Measurements from ENCODE around the gene PCK2.
"Not testable (repeated sequence)": the region's sequence is repeated elsewhere in the genome, so short reads cannot be mapped to it uniquely, and the experiment has no call there.

Gene PCK2

GRCh38 chr14:24098229-24098926 is 4.3 kb downstream of the PCK2 start:
- DNase-seq = no peak

- no peak for DNase-seq
Observed at GRCh38 chr14:24098927-24099813, 5.1 kb downstream of the PCK2 start.

DNA sequence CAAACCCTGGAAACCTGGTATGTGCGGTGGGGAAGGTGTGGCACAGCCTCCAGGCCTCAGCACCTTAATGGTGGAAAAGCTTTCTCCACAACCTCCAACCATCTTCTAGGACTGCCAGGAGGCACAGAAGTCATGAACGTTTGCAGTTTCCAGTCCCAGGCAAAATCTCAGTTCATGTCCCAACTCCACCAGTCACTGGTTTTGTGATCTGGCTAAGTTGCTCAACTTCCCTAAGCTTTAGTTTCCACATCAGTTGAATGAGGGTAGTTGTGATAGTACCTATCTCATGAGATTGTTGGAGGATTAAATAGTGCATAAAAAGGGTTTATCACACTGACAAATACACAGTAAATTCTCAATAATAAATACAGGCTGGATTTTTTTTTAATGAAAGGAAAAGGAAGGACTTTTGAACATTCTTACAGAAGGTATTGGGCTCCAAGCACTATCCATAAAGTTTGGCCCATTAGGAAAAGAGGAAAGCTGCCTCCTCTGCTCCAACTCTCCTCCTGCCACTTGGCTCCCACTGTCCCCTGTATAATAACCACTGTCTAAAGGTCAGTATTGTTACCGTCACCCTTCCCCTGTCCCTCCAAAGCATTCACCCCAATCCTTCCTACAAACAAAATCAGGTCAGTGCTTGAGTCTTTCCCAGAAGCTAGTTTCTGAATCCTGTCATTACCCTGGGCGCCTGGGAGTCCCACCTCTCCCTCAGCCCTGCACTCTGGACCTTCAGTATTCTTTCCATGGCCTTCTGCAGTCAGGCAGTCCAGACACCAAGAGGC is 6.3 kb downstream of the PCK2 start:
- DNase-seq = no peak

DNA sequence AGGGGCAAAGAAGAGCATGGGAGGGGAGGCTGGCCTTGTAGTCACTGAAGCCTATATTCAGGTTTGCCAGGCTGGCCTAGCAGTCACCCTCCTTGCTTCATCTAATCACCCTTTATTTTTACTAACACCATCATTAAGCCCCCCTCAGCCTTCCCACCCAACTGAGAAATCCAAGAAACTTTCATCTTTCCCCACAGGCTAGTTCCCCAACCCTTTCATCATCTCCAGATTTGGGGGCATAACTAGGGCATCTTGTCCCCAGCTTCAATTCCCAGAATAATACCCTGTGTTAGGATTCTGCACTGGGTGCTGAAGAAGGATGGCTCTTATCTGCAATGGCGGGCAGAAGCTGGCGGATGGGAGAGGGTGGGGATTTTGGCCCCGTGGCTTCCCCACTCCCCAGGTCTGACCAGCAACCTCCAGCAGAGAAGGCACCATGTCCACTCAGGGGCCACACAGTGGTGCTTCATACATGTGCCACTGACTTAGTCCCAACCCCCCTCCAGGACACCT is 6.9 kb downstream of the PCK2 start:
- no peak for DNase-seq

- no peak for DNase-seq
Observed at GRCh38 chr14:24102357-24103048, 8.4 kb downstream of the PCK2 start.

GRCh38 chr14:24103451-24103850 is 9.3 kb downstream of the PCK2 start:
- DNase-seq = no peak

DNA sequence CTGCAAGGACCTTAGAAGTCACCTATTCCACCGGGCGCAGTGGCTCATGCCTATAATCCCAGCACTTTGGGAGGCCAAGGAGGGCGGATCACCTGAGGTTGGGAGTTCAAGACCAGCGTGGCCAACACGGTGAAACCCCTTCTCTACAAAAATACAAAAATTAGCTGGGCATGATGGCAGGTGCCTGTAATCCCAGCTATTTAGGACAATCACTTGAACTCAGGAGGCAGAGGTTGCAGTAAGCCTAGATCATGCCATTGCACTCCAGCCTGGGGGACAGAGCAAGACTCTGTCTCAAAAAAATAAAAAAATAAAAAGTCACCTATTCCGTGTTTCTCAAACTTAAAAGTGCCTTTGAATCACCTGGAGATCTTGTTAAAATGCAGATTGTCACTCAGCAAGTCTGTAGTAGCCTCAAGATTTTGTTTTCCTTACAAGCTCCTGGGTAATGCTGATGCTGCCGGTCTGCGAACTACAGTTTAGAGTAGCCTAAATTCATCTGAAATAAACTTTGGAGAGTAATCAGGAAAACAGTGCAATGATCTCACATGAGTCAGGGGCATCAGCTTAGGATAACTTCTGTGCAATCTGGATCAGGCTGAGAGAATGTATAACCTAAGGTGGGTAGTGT is 11.6 kb downstream of the PCK2 start:
- not testable (repeated sequence) for DNase-seq

GRCh38 chr14:24106672-24107271 is 12.7 kb downstream of the PCK2 start:
- DNase-seq = no peak

- no peak for DNase-seq
Observed at GRCh38 chr14:24108336-24108874, 14.3 kb downstream of the PCK2 start.

DNA sequence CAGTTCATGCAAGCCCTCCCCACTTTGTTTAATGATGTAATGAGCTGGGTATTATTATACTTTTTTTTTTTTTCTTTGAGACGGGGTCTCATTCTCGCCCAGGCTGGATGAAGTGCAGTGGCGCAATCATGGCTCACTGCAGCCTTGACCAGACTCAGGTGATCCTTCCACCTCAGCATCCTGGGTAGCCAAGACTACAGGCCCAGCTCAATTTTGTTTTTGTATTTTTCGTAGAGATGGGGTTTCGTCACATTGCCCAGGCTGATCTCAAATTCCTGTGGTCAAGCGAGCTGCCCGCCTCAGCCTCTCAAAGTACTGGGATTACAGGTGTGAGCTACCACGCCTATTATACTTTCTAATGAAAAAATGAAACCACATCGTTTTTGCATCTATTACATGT is 15.9 kb downstream of the PCK2 start:
- no peak for DNase-seq

- no peak for DNase-seq
Observed at GRCh38 chr14:24110523-24110922, 16.4 kb downstream of the PCK2 start.

GRCh38 chr14:24113379-24113800 is 19.3 kb downstream of the PCK2 start:
- peak; percentile 63 for DNase-seq

GRCh38 chr14:24113801-24114531 is 19.9 kb downstream of the PCK2 start:
- peak; percentile 86 for DNase-seq

DNA sequence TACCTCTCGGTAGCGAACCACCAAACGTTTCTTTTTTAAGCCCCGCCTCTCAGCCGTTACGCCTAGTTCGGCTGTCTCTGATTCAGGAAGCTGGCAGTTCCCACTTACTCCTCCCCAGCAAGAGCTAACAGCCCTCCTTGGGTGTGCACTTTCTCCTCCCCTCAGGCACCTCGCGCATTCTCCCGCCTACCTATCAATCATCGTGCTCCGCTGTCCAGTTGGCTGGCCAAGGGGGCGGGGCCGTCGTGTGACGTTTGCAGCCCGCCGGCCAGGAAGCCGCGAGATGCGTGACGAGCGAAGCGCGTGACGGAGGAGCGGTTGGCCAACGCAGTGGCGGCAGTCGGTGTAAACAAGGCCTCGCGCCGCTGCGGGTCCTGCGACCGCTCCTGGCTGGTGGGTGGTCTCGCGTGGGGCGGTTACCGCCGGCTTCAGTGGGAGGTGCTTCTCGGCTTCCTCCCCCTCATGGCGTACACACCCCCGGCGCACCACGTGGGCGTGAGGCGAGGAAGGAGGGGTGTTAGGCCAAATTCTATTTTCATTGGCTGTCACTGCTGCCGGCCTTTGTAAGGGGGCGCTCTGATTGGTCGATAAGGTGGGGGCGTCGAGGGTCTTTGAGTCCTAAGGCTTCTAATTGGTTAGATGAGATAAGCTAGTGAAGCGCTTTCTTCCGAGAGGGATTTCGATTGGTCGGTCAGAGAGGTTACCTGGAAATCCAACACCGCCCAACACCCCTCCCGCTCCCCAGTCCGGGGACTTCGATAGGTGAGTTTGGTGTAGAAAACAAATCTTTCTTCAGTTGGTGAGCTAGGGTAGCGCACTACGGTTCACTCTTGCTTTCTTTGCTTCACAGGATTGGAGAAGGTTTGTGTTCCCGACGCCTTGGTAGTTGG is 20.7 kb downstream of the PCK2 start, which contains the start of the genes DCAF11 and NRL:
TSS of gene DCAF11 (plus strand) at position 246 of the 890 bp plus-strand sequence. CDS start 818 bp downstream, outside the sequence.
TSS of gene NRL (minus strand) at position 418 of the 890 bp plus-strand sequence. CDS start 32,101 bp downstream, outside the sequence.
- DNase-seq = peak; percentile 100

DNA sequence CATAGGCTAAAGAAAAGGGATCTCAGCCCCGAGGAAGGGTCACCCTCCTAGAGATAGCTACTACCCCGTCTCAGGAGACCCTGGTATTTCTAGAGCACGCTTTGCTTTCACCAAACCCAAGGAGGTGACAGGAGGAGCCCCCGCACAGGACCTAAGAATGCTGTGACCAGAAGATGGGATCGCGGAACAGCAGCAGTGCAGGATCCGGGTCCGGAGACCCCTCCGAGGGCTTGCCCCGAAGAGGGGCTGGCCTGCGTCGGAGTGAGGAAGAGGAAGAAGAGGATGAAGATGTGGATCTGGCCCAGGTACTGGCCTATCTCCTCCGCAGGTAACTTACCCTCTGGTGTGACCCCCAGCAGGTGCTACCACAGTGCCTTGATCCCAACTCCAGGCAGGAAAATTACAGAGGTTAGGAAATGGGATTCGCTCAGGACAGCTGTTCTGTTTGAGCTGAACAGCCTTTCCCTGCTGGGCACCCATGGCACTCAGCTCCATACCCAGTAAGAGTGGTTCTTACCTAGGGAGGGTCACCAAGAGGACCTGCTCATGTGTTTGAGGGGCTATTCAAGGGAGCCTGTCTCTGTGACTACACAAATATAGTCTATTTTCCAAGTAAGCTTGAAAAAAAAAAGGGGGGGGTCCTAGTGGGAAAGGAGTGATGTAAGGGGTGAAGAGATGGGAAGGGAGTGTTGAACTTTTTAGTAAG is 21.5 kb downstream of the PCK2 start:
- DNase-seq = no peak

GRCh38 chr14:24116128-24116814 is 22.2 kb downstream of the PCK2 start:
- no peak for DNase-seq

- no peak for DNase-seq
Observed at GRCh38 chr14:24117179-24117578, 23.1 kb downstream of the PCK2 start.

GRCh38 chr14:24119691-24120090 is 25.6 kb downstream of the PCK2 start:
- DNase-seq = no peak

Data from kidney glomerular epithelial cell (primary cell).